Type B pancreatic cell (in vitro differentiated cells): ENCODE data around the gene KREMEN1. TPM values are rescaled to one million over a fixed set of nuclear protein-coding genes. Genes with fewer than 3 reads are reported as not detected.

Source experiments
- DNase-seq: peaks from one replicate; pipeline ENCODE4 v3.0.0; 2021; ENCODE audit warnings: mixed read lengths; ENCODE audit not compliant: unreplicated experiment; ENCODE audit errors: extremely low spot score
- H3K27ac Mint-ChIP-seq: 2 replicates; pipeline ENCODE4 v1.8.0; 2021; ENCODE audit warnings: mild to moderate bottlenecking, mixed read lengths
- H3K27me3 Mint-ChIP-seq: 2 replicates; pipeline ENCODE4 v1.8.0; 2021; ENCODE audit warnings: mixed read lengths
- H3K36me3 Mint-ChIP-seq: 2 replicates; pipeline ENCODE4 v1.8.0; 2021; ENCODE audit warnings: mixed read lengths
- H3K4me1 Mint-ChIP-seq: one replicate; pipeline ENCODE4 v1.8.0; 2021; ENCODE audit warnings: mixed read lengths; ENCODE audit not compliant: unreplicated experiment
- H3K4me3 Mint-ChIP-seq: 2 replicates; pipeline ENCODE4 v1.8.0; 2021; ENCODE audit warnings: mild to moderate bottlenecking, mixed read lengths
- H3K9me3 Mint-ChIP-seq: 2 replicates; pipeline ENCODE4 v1.8.0; 2021; ENCODE audit warnings: mixed read lengths
- CTCF ChIP-seq: fragments of 200-600 bp; sonication (generic); conservative IDR thresholded peaks from 2 replicates; pipeline ENCODE4 v1.5.0; 2021; ENCODE audit warnings: antibody characterized with exemption, mild to moderate bottlenecking
- total RNA-seq: library from RNA; stranded (reverse); gene quantifications from 2 replicates; pipeline ENCODE4 v1.2.1, GENCODE V29; 2021; ENCODE audit warnings: low replicate concordance

KREMEN1 gene
- total RNA-seq, 1 donor from 2014 or later, result 26.2 TPM

GRCh38 chr22:29205594-29206371 is 132.9 kb downstream of the KREMEN1 start, which contains the start of gene EMID1:
Gene EMID1 (plus strand): TSS chr22:29205896. CDS start chr22:29206039, 143 bp downstream.
- peaks cover 33% of the 10 kb centered on the region for H3K4me1 Mint-ChIP-seq
- H3K27ac Mint-ChIP-seq, result no peak within 1 kb of the TSS
- no peaks in the 10 kb centered on the region for H3K36me3 Mint-ChIP-seq
- H3K27me3 Mint-ChIP-seq, result peaks cover 7% of the 10 kb centered on the region
- H3K4me3 Mint-ChIP-seq, result peak within 1 kb of the TSS; percentile 90
- H3K9me3 Mint-ChIP-seq, result no peaks in the 10 kb centered on the region
- DNase-seq, result no peak
- no peak for TF ChIP-seq CTCF

GRCh38 chr22:29206372-29207242 is 133.8 kb downstream of the KREMEN1 start:
- peaks cover 36% of the 10 kb centered on the region for H3K4me1 Mint-ChIP-seq
- TF ChIP-seq CTCF, result peak; percentile 22
- H3K36me3 Mint-ChIP-seq, result no peaks in the 10 kb centered on the region
- peaks cover 3% of the 10 kb centered on the region for H3K27me3 Mint-ChIP-seq
- H3K4me3 Mint-ChIP-seq, result peak overlapping the region; percentile 90
- no peak for DNase-seq
- no peaks in the 10 kb centered on the region for H3K9me3 Mint-ChIP-seq
- no peak overlapping the region for H3K27ac Mint-ChIP-seq

GRCh38 chr22:29207243-29207550 is 134.4 kb downstream of the KREMEN1 start:
- Mint-ChIP-seq H3K4me3 (peak overlapping the region; percentile 39), H3K36me3 (no peaks in the 10 kb centered on the region), H3K27ac (no peak overlapping the region), H3K9me3 (no peaks in the 10 kb centered on the region), H3K27me3 (peaks cover 3% of the 10 kb centered on the region), H3K4me1 (peaks cover 31% of the 10 kb centered on the region)
- no peak for DNase-seq
- no peak for TF ChIP-seq CTCF

- Mint-ChIP-seq H3K36me3 (no peaks in the 10 kb centered on the region), H3K4me3 (peak overlapping the region; percentile 39), H3K9me3 (no peaks in the 10 kb centered on the region), H3K27me3 (peaks cover 3% of the 10 kb centered on the region), H3K27ac (no peak overlapping the region), H3K4me1 (peaks cover 25% of the 10 kb centered on the region)
- no peak for DNase-seq
- TF ChIP-seq CTCF, result no peak
These were observed 135.0 kb downstream of the KREMEN1 start for GRCh38 chr22:29207562-29208501.

- Mint-ChIP-seq H3K4me1 (peaks cover 25% of the 10 kb centered on the region), H3K27me3 (peaks cover 3% of the 10 kb centered on the region), H3K4me3 (peak overlapping the region; percentile 25), H3K27ac (no peak overlapping the region), H3K36me3 (no peaks in the 10 kb centered on the region), H3K9me3 (no peaks in the 10 kb centered on the region)
- TF ChIP-seq CTCF, result peak; percentile 49
- no peak for DNase-seq
These were observed 135.6 kb downstream of the KREMEN1 start for GRCh38 chr22:29208502-29208862.
